Peyer's patch (tissue), 4 donors: ENCODE results near the gene TMTC2. TPM values are rescaled to one million over a fixed set of nuclear protein-coding genes. Genes with fewer than 3 reads are reported as not detected.

Experiments used
- DNase-seq, 3 donors: peaks; one replicate each; pipeline ENCODE4 v3.0.0-alpha.2; 2017 to 2019
- H3K27ac ChIP-seq, 4 donors: fragments of 200-600 bp; sonication (generic); one replicate each; pipeline ENCODE4 v1.5.1; 2016 to 2019
- H3K27me3 ChIP-seq, 2 donors: fragments of 200-600 bp; sonication (generic); one replicate each; pipeline ENCODE4 v1.5.1; 2019
- H3K36me3 ChIP-seq, 3 donors: fragments of 200-600 bp; sonication (generic); one replicate each; pipeline ENCODE4 v1.5.1; 2016 to 2019
- H3K4me1 ChIP-seq, 4 donors: fragments of 200-600 bp; sonication (generic); one replicate each; pipeline ENCODE4 v1.5.1; 2016 to 2019
- H3K4me3 ChIP-seq, 4 donors: fragments of 200-600 bp; sonication (generic); 1 replicate in 3 of 4; 2 replicates in 1 of 4; pipeline ENCODE4 v1.5.1; 2016 to 2019; ENCODE audit warnings: mild to moderate bottlenecking in 1 of 4
- H3K9me3 ChIP-seq, 4 donors: fragments of 200-600 bp; sonication (generic); one replicate each; pipeline ENCODE4 v1.5.1; 2016 to 2019; ENCODE audit warnings: mild to moderate bottlenecking in 1 of 4
- CTCF ChIP-seq, 6 experiments: fragments of 450-650 bp in 4 of 6; fragments of 200-600 bp in 2 of 6; sonication (generic) in 1 of 6; IDR thresholded peaks; one replicate each; pipeline ENCODE4 v1.5.1; 2017 to 2019; ENCODE audit warnings: antibody characterized with exemption in 6 of 6, mild to moderate bottlenecking in 3 of 6, moderate library complexity in 1 of 6
- POLR2A ChIP-seq, 2 donors: fragments of 450-650 bp; IDR thresholded peaks; one replicate each; pipeline ENCODE4 v1.5.1; 2017; ENCODE audit warnings: antibody characterized with exemption in 2 of 2, mild to moderate bottlenecking in 2 of 2, moderate library complexity in 2 of 2
- total RNA-seq, 4 donors: library from RNA; depleted of rRNA; stranded (reverse); fragments of >200 nt; gene quantifications; one replicate each; pipeline ENCODE4 v1.1.0, GENCODE V29; 2016

The TMTC2 gene
- total RNA-seq, 4 donors from 2014 or later: 7.0 to 19.8 (median 8.5) TPM

DNA sequence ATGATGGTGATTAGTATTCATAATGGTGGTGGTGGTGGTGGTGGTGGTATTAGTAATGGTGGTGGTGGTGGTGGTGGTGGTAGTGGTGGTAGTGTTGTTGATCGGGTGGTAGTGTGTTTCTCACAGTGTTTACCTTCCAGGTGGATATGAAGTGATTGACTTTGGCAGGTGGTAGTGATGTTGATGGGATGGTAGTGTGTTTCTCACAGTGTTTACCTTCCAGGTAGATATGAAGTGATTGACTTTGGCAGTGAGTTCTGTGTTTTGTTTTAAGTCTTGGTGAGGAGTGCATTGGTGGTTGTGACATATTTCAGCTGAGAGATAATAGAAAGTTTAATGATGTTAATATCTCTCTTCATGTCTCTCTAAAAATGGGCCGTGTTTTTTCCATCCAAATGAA is 189.4 kb downstream of the TMTC2 start:
- Histone ChIP-seq H3K4me1 (peaks cover 0 to 9% (median 0%) of the 10 kb centered on the region in 4 donors), H3K36me3 (no peaks in the 10 kb centered on the region), H3K9me3 (no peaks in the 10 kb centered on the region), H3K4me3 (no peak overlapping the region), H3K27ac (no peak overlapping the region), H3K27me3 (no peaks in the 10 kb centered on the region)
- DNase-seq: no peak
- no peak for TF ChIP-seq CTCF (IDR thresholded peaks at IDR 0.05)
- TF ChIP-seq POLR2A (IDR thresholded peaks at IDR 0.05): no peak

GRCh38 chr12:82877963-82878362 is 191.3 kb downstream of the TMTC2 start:
- no peak overlapping the region for H3K27ac ChIP-seq
- no peak overlapping the region for H3K4me3 ChIP-seq
- peaks cover 0 to 9% (median 0%) of the 10 kb centered on the region in 4 donors for H3K4me1 ChIP-seq
- H3K9me3 ChIP-seq: no peaks in the 10 kb centered on the region
- TF ChIP-seq CTCF (IDR thresholded peaks at IDR 0.05) (no peak), POLR2A (IDR thresholded peaks at IDR 0.05) (no peak)
- no peaks in the 10 kb centered on the region for H3K27me3 ChIP-seq
- no peak for DNase-seq
- no peaks in the 10 kb centered on the region for H3K36me3 ChIP-seq

DNA sequence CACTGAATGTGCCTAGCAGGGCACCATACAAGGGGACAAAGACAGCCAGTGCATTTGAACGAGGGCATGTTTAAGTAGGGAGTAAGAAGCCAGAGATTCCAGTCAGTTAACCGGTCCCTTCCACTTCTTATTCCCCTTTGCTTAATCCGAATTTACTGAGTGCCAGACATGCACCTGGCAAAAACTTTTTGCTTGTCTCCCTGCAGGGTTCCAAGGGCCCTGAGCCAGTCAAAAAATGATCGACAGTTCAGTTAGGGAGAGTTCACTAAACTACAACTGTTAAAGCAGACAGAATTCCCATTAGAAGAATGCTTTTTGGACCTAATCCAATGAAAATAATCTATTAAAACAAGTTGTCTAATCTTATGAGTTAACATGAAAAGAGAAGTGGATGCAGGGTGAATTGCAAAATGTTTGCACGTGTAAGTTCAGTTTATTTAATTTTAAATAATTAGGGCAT is 193.8 kb downstream of the TMTC2 start:
- Histone ChIP-seq H3K9me3 (no peaks in the 10 kb centered on the region), H3K4me1 (peaks cover 0 to 9% (median 0%) of the 10 kb centered on the region in 4 donors), H3K4me3 (no peak overlapping the region), H3K27me3 (no peaks in the 10 kb centered on the region), H3K27ac (no peak overlapping the region), H3K36me3 (no peaks in the 10 kb centered on the region)
- no peak for TF ChIP-seq POLR2A (IDR thresholded peaks at IDR 0.05)
- DNase-seq: no peak

DNA sequence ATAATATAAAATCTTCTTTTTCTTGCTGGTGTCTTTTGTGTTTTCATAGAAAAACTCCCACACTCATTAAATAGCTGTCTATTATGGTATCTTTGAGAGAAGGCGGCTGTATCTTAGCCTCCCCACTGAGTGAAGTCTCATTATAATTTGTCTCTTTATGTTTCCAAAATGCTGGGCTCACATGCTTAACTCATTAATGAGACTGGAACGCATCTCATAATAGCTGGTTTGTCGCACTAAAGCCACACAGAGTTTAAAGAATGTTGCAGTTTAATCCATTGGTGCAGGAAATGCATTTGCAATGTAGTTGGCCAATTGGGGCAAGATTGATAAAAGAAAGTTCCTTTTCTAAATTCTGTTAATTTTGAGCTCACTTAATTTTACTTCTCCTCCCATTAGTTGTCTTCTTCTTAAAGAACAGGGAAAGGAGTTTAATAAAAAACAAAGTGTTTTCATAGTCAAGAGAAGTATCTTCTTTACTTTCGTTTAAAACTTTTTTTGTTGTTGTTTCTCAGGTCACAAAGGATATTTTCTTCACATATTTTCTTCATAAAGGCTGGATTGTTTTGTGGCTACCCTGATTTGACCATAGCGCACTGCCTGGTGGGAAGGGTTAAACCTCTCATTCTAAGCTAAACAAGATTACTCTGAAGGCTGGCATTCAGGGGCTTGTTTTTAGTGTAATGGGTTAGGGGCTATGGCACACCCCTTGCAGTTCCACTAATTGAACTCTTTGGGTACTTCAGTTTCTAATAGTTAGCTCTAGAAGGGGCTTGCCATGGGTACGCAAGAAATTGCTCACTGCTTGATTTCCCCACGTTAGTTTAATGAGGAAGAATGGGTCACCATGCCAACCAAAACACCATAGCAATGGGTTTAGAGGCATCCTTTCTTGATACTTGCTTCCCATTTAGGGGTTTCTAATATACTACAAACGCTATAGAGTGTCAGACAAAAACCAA is 197.0 kb downstream of the TMTC2 start:
- Histone ChIP-seq H3K9me3 (no peaks in the 10 kb centered on the region), H3K27me3 (no peaks in the 10 kb centered on the region), H3K36me3 (no peaks in the 10 kb centered on the region), H3K4me3 (no peak overlapping the region), H3K4me1 (peaks cover 0 to 9% (median 0%) of the 10 kb centered on the region in 4 donors), H3K27ac (no peak overlapping the region)
- TF ChIP-seq CTCF (IDR thresholded peaks at IDR 0.05) (no peak), POLR2A (IDR thresholded peaks at IDR 0.05) (no peak)
- DNase-seq: no peak

- H3K27me3 ChIP-seq: no peaks in the 10 kb centered on the region
- no peaks in the 10 kb centered on the region for H3K4me1 ChIP-seq
- no peaks in the 10 kb centered on the region for H3K36me3 ChIP-seq
- no peak overlapping the region for H3K4me3 ChIP-seq
- no peak overlapping the region for H3K27ac ChIP-seq
- no peaks in the 10 kb centered on the region for H3K9me3 ChIP-seq
- no peak for TF ChIP-seq CTCF (IDR thresholded peaks at IDR 0.05)
- no peak for TF ChIP-seq POLR2A (IDR thresholded peaks at IDR 0.05)
- DNase-seq: no peak
Measured at GRCh38 chr12:82886671-82887340, 200.1 kb downstream of the TMTC2 start.

GRCh38 chr12:82893896-82894295 is 207.2 kb downstream of the TMTC2 start:
- Histone ChIP-seq H3K9me3 (no peaks in the 10 kb centered on the region), H3K27ac (no peak overlapping the region), H3K36me3 (no peaks in the 10 kb centered on the region), H3K4me3 (no peak overlapping the region), H3K27me3 (no peaks in the 10 kb centered on the region), H3K4me1 (no peaks in the 10 kb centered on the region)
- no peak for DNase-seq
- TF ChIP-seq POLR2A (IDR thresholded peaks at IDR 0.05): no peak
- TF ChIP-seq CTCF (IDR thresholded peaks at IDR 0.05): no peak
